Activated CD4-positive, alpha-beta T cell treated with anti-CD3 and anti-CD28 coated beads, Interleukin-2, amount 50 U/mL, for 48 hours (primary cell): ENCODE data around the gene ASIC4.

Experiments used
- DNase-seq, 2 experiments: peaks; one replicate each; pipeline ENCODE4 v3.0.0-alpha.2; 2020

Gene ASIC4

DNA sequence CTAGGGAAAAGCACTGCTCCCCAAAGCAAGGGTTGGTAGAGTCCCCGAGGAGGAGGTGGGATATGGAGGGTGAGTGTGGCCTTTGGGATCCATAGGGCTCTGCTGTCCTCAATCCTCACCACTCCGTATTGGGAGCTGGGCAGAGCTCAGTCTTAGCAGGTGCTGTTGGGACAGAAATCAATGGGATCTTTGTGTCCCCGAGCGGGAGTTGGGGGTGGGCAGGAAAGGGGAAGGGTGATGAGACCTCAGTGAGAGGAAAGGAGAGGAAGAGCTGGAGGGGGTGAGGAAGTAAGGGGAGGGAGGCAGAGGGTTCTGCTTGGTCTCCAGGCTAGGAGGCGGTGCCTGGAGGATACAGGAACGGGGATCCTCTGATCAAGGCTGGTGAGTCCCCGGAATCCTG lies 2.6 kb downstream of the ASIC4 start:
- DNase-seq = no peak

DNA sequence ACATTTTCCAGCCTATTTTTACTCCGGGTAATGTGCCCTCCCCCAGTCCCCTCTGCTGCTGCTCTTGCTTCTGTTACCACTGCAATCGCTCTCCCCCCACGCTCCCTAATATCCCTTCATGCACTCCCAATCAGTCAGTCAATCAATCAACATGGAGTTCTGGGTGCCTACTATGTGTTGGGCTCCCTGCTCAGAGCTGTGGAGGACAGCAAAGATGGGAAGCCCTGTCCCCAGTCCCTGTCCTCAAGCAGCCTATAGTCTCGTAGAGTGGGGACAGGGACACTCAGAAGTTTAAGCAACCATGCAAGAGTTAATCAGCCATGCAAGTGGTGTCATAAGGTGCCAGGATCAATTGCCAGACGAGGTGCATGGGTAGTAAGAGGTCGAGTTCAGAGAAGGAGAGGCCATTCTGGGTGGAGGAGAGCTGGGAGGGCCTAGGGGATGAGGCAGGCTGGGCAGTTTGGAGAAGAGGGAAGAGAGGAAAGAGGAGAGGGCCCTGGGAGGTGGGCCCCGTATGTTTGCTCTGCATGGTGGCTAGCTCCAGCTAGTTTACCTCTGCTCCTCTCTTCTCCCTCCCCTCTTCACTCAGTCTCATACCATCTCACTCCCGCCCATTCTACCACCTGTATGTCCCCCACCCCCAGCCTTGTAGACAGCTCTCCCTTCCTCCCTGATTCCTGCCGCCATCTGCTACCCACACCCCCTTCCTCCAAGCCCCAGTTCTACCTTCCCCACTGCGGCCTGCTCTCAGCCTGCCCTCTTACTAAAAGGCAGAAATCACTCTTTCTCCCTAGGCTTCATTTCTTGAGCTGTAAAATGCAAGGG lies 3.9 kb downstream of the ASIC4 start:
- no peak for DNase-seq

DNA sequence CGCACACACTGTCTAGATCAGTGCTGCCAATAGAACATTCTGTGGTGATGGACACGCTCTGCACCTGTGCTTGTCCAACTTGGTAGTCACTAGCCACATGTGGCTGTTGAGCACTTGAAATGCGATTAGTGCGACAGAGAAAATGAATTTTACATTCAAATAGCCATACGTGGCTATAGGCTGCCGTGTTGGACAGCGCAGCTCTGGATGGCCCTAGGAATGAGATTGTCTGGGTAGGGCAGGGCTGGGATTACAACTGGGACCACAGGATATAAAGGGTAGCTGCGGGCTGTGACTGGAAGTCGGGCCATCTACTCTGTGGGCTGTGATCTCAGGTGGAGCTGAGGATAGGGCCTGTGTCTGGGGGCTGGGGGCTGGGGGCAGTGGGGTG lies 5.2 kb downstream of the ASIC4 start:
- no peak for DNase-seq

DNA sequence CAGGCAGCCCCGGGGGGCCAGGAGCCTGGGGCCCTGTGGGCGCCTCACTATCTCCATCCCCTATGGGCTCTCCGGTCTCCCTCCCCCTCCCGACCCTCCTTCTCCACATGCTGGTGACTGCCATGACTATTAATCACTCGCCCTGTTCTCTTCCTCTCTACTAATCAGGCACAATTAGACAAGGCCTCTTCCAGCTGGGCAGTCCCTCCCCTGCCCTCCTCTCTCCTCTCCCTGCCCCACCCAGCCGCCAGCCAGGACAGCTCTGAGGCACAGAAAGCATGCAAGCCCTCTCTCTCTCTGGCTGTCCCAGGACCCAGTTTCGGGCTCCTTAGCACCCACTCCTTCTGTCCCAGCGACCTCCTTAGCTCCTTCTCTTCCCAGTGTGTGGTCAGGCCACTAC lies 5.8 kb downstream of the ASIC4 start:
- DNase-seq = no peak

DNA sequence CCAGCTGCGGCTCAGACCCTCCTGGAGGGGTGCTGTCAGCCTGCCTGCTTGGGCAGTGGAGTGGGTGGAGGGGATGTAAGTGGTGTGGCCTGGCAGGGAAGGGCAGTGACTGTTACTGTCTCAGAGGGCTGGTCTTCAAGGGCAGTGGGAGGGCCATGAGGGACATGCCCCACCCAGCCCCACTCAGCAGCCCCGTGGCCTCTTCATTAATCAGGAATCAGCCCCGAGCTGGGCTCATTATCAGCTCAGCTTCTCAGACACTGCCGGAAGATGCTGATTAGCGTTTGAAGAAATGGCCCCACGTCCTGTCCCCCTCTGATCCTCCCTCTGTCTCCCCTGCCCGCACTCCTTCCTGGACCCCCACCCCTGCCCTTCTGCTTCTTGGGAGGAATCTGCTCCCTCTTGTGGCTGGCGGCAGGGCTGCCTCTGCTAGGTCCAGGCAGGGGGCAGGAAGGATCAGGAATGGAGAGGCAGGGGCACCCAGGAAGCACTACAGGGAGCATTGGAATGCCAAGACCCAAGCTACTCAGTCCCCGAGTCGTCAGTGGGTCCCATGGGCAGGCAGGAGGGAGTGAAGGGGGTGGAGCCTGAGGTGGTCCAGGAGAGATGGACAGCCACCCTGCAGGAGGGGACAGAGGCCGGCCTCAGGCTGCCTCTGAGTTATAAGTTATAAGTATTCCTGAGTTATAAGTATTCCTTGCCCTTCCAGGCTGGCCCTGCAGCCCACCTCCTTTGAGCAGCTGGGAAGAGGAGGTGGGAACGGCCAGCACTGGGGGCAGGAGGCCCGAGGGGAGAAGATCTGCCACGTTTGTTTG lies 7.0 kb downstream of the ASIC4 start:
- no peak for DNase-seq

DNA sequence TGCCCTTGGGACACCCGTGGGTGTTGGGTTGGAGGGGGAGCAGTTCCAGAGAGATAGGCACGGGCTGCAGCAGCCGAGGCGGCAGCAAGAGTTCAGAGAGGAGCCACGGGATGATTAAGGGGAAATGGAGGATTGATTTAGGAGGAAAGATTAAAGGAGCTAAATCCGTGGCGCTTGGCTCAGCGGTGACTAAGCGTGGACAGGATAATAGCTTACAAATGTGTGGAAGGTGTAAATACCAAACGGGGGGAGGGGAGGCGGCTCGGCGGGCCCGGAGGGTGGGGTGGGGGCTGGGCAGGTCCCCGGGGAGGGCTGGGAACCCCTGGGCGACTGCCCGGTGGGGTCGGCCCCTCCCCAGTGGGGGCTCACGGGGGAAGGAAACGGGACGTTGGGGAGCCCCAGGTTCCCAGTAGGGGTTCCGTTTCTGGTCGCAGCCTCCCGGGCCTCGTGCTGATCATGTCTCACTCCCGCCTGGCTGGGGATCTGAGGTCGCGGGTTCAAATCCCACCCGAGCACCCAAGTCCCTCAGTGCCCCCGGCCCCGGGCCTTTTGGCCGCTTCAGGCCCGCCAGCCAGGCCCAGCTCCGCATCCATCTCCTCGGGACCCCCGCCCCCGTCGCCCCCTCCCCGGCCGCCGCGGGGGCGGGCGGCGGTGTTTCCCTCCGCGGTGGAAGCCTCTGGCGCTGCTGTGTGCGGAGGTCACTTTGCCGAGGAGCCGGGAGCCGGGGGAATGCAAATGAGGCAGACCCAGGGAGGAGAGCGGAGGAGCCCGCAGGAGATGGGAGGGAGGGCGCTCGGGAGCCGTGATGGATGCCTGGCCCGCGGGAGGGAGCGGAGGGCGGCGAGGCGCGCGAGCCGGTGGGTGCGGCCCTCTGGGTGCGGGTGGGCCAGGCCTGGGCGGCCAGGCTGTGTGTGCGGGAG lies 8.1 kb downstream of the ASIC4 start:
- no peak for DNase-seq

DNA sequence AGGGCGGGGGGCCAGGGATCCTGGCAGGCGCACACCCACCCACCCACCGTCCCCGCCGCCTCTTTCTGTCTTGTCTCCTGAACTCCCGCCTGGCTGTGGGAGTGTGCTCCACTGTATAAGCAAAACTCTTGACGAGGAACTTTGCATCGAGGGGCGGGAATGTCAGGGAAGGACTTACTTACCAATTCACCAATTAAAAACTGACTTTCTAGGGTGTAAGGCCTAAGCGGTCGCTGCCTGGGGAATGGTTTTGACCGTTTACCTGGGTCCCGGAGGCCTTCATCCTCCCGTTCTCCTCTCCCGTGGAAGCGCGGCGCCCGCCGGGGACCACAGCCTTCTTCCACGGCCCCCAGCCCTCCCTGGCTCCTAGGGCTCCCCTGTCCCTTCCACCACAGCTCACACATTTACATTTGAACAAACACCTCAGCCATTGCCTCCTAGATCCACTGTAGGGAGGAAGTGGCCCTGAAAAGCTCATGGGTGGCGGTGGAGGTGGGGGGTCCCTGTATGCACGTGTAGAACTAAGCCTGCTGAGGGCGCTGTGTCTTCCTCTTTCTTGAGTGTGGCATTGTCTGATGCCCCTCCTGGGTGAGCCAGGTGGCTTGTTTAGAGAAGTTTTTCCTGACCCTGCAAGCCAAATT lies 8.9 kb downstream of the ASIC4 start:
- DNase-seq = no peak

DNA sequence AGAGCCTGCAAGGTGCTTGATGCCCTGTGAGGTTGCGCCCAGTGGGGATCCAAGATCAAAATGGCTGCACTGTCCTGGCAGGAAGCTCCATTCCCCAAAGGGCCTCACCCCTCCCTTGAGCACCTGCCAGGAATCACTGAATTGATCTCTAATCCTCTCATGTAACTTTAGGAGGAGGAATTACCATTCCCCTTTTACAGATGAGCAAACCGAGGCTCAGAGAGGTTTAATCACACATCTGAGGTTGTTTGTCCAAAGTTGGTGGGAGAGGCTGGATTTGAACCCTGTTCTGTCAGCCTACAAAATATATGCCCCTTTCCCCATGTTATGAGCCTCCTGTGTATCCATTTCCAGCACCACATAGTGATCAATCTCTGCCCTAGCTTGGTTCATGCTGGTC lies 10.5 kb downstream of the ASIC4 start:
- DNase-seq = no peak

DNA sequence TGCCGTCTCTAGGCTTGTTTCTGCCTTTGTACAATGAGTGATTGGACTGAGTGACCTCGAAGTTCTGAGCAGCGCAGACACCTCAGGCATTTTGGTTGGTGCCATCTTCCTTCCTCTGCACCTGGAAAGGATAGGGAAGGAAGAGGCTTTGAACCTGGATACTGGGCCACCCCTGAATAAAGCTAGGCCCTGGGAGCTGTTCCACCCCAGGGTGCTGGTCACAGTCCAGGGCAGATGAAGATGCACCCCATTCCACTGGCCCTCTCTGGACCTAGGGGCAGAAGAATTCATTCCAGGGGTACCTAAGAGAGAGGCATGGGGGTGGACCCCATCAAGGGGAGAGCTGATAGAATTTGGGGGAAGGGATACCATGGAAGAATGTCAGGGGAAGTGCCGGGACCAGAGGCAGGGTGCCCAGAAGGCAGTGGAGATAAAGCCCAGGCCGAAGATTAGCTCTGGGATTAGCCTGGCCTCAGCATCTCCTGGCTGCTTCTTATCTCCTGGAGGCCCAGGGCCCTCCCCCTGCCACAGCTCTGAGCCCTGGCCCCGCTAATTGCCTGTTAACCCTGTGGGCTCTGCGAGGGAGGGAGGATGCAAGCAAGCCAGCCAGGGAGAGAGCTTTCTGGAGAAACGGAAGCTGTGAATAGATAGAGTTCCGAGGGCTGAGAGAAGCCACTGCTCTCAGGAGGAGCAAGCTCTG lies 11.4 kb downstream of the ASIC4 start:
- DNase-seq = no peak

DNA sequence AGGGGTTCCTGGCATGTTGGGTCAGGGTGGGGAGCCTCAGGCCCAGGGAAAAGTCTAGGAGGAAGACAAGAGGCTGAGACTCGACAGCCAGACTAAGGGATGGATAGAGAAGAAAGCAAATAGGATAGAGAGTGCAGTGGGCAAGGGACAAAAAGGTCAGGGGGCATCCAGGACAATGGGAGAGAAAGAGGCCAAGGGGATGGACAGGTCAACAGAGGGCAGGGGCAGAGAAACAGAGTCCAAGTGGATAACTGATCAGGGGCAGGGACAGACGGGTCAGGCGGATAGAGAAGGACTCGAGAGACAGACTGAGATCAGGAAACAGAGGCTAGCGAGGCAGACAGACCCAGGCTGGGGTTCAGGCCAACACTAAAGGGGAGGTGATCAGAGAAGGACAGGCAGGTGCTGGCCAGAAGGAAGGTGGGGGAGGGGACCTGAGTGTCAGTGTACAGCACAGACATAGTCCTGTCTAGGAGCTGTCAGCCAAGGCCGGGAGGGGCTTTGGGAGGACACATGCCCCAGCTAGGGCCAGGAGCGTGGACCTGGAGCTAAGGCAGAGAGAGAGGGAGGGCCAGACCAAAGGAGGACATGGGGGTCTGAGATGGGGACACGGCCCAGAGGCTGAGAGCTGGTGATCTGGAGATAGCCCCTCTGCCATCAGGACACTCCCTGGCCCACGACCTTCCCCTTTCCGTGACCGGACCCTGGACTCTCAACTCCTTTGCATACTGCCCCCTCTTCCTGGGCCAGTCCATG lies 12.2 kb downstream of the ASIC4 start:
- DNase-seq = no peak

DNA sequence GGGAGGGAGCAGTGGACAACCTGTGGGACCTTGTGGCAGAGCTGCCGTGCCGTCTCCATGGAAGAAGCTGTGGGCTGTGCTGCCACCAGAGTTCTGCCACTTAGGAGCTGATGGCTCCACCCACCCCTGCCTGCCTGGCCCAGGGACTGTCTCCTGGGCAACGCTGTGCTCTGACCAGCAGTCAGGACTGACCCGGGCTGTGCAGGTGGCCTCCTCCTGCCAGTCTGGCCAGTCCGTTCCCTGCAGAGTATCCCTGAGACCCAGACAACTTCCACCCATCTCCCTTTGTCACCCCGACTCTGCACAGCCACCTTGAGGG lies 12.8 kb downstream of the ASIC4 start:
- DNase-seq = no peak

DNA sequence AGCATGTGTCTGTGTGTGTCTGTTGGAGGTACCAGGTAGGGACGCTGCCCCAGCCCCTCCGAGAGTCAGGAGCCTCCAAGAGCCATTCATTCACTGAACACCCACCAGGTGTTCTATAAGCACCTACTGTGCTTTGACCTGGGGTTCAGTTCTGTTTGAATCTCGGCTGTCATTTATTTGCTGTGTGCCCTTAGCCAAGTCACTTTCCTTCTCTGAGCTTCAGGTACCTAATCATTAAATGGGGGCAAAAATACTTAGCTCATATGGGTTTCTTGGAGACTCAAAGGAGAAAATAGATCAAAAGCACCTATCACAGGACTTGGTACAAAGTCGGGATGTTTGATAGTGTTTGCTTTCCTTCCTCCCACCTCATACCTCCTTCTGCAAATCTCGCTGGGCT lies 13.2 kb downstream of the ASIC4 start:
- DNase-seq = no peak

DNA sequence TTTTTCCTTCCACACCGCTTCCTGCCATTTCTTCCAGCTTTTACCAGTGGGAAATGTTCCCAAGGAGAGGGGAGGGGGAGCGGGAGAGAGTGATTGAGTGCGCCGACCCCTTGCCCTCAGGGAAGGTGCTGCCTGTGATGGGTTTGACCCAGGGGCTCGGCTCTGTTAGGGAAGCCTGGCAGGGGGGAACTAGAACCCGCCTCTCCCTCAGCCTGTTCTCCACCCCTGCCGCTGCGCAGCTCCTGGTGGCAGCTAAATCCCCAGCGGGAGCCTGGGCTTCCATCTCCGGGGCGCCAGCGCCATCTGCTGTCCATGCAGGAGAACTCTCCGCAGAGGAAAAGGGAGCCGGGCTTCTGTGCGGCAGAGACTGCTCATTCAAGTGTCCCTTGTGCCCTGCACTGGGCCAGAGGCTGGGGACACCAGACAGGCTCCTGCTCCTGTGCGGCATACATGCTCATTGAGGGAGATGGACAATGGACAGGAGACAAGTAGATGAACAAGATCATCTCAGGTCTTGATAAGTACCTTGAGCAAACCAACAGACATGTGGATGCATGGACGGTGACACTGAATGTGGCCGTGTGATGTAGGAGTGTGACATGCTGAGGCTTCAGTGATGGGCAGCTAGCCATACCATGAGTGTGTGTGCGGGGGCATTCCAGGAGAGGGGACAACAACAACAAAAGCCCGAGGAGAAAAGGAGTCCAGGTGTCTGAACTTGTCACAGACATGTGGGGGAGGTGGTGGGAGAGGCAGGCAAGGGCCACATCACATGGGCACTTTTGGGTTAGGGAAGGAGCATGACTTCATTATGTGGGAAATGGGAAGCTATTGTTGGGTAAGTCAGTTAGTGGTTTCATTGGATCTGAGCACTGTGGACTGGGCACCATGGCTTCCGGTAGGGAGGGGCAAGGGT lies 16.0 kb downstream of the ASIC4 start:
- DNase-seq = peak; percentile 86 to 90

DNA sequence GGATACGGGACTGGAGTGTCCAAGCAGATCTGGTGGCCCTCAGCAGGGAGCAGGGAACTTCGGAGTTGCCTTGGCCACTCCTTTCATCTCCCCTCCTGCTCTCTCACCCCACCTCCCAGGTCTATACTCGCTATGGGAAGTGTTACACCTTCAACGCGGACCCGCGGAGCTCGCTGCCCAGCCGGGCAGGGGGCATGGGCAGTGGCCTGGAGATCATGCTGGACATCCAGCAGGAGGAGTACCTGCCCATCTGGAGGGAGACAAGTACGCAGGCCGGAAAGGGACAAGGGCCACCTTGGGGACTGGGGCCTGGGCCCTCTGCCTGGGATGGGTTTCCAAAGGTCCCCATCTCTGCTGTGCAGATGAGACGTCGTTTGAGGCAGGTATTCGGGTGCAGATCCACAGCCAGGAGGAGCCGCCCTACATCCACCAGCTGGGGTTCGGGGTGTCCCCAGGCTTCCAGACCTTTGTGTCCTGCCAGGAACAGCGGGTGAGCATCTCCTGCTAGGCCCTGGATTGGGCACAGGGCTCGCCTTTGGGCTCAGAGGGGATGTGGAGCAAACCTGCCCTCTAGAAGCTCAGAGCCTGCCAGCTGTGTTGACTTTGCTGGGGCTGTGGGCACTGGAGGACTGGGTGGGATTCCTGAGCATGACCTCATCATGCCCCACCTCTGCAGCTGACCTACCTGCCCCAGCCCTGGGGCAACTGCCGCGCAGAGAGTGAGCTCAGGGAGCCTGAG lies 17.5 kb downstream of the ASIC4 start:
- no peak for DNase-seq

DNA sequence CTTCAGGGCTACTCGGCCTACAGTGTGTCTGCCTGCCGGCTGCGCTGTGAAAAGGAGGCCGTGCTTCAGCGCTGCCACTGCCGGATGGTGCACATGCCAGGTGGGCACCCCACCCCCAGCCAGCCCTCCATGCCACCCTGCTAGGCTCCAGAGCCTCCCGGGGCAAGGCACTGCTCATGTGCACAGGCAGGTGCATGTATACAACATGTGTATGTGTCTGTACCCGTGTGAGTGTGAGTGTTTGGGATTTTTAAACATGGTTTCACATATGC lies 18.0 kb downstream of the ASIC4 start:
- DNase-seq = no peak

DNA sequence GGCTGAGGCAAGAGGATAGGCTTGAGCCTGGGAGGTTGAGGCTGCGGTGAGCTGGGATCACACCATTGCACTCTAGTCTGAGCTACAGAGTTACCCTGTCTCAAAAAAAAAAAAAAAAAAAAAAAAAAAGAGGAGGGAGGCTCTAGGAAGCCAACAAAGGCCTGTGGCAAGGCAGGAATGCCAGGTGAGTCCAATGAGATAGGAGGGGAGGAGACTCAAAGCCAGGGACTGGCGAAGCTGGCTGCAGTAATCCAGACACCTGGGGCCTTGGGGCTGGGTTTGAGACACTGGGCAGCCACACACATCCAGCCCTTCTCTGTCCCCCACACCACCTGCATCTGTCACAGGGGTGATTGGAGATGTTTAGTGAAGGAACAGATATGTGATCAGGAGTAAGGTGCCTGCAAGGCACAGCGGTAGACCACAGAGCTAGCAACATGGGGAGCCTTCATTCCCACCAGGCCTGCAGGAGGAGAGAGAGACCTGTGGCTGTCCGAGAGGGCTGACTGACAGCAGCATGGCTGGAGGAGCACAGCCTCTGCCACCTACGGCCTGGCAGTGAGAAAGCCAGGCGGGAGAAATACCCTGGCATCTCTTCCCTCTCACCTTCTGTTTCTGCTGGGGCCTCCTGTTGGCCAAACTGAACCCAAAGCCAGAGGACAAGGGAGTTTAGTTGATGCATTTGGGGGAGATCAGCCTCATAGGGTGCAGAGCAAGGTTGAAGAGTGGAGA lies 19.8 kb downstream of the ASIC4 start:
- no peak for DNase-seq

DNA sequence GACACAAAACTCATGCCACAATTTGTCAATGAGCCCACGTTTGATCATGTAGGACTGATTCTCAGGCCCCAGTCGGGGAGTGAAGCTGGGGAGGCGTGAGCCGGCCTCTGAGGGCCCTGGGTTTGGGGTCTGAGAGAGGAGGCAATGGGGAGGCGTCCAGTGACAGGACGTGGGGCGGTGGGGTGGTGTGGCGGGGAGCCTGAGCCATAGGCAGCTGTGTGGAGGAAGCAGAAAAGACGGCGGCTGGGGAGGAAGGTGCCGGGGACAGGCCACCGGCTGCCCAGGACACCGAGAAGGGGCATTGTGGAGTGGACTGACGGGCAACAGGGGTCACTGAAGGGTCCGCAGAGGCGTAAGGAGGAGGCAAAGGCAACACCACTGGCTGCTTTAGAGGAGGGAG lies 22.1 kb downstream of the ASIC4 start:
- DNase-seq = no peak

DNA sequence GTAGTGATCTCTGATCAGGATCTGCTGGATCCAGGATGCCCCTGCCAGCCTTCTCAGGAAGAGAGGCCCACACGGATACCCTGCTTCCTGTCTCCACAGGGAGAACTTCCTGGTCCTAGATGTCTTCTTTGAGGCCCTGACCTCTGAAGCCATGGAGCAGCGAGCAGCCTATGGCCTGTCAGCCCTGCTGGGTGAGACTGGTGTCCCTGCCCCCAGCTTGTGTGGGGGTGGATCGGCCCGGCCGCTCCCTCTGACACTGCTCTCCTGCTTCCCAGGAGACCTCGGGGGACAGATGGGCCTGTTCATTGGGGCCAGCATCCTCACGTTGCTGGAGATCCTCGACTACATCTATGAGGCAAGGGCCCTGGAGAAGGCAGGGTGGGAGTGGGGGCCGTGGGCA lies 22.7 kb downstream of the ASIC4 start:
- no peak for DNase-seq
